RWPE2 (cell line): ENCODE measurements around the gene CLTA.

ENCODE experiments used
- ATAC-seq: fragments of 200-7000 bp; cut with Tn5 transposase; 3 replicates; pipeline ENCODE4 v1.9.1; 2021; ENCODE audit warnings: low read depth
- DNase-seq: peaks from one replicate; pipeline ENCODE4 v3.0.0-alpha.2; 2020; ENCODE audit warnings: low spot score
- H3K27ac ChIP-seq: fragments of 450-650 bp; 2 replicates; pipeline ENCODE4 v1.5.1; 2017; ENCODE audit warnings: mild to moderate bottlenecking; ENCODE audit not compliant: poor library complexity, severe bottlenecking
- H3K27me3 ChIP-seq: fragments of 250-450 bp; sonication (Bioruptor Pico); 2 replicates; pipeline ENCODE4 v1.5.1; 2021; ENCODE audit warnings: mild to moderate bottlenecking, moderate library complexity; ENCODE audit not compliant: insufficient read depth, poor library complexity, severe bottlenecking
- H3K36me3 ChIP-seq: fragments of 250-450 bp; sonication (Bioruptor Pico); 2 replicates; pipeline ENCODE4 v1.5.1; 2020; ENCODE audit warnings: low read depth, mild to moderate bottlenecking, moderate library complexity
- H3K4me1 ChIP-seq: fragments of 250-450 bp; sonication (Bioruptor Pico); 2 replicates; pipeline ENCODE4 v1.5.1; 2021; ENCODE audit warnings: mild to moderate bottlenecking, moderate library complexity; ENCODE audit not compliant: insufficient read depth, poor library complexity, severe bottlenecking
- H3K4me3 ChIP-seq: fragments of 250-450 bp; sonication (Bioruptor Pico); 2 replicates; pipeline ENCODE4 v1.5.1; 2021; ENCODE audit warnings: mild to moderate bottlenecking, moderate library complexity; ENCODE audit not compliant: severe bottlenecking
- H3K9me3 ChIP-seq: fragments of 250-450 bp; sonication (Bioruptor Pico); 2 replicates; pipeline ENCODE4 v1.5.1; 2021; ENCODE audit warnings: mild to moderate bottlenecking, moderate library complexity; ENCODE audit not compliant: severe bottlenecking
- CTCF ChIP-seq: fragments of 450-650 bp; IDR thresholded peaks from one replicate; pipeline ENCODE4 v1.5.1; 2017; ENCODE audit warnings: mild to moderate bottlenecking, moderate library complexity; ENCODE audit not compliant: poor library complexity, severe bottlenecking

CLTA gene

DNA sequence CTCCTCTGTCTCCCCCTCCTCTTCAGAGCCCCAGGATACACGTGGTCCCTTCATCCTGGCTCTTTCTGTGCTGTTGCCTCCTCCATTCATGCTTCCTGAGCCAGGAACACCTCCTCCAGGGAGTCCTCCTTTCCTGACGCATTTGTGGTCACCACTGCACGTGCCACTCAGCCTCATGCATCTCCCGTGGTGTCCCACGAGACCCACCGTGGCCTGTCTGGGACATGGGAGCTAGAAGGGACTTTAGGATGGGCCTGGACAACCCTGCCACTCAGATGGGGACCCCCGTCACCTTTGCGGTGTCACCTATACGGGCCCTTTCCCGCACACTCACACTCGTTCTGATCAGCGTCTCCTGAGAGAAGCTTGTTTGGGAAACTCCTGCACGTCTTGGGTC, 47.5 kb upstream of the CLTA start:
- ATAC-seq: no peak
- TF ChIP-seq CTCF: no peak
- no peaks in the 10 kb centered on the region for H3K27me3 ChIP-seq
- H3K27ac ChIP-seq: no peak overlapping the region
- no peak for DNase-seq
- H3K9me3 ChIP-seq: no peaks in the 10 kb centered on the region
- H3K36me3 ChIP-seq: no peaks in the 10 kb centered on the region
- H3K4me3 ChIP-seq: no peak overlapping the region
- H3K4me1 ChIP-seq: peaks cover under 1% of the 10 kb centered on the region

DNA sequence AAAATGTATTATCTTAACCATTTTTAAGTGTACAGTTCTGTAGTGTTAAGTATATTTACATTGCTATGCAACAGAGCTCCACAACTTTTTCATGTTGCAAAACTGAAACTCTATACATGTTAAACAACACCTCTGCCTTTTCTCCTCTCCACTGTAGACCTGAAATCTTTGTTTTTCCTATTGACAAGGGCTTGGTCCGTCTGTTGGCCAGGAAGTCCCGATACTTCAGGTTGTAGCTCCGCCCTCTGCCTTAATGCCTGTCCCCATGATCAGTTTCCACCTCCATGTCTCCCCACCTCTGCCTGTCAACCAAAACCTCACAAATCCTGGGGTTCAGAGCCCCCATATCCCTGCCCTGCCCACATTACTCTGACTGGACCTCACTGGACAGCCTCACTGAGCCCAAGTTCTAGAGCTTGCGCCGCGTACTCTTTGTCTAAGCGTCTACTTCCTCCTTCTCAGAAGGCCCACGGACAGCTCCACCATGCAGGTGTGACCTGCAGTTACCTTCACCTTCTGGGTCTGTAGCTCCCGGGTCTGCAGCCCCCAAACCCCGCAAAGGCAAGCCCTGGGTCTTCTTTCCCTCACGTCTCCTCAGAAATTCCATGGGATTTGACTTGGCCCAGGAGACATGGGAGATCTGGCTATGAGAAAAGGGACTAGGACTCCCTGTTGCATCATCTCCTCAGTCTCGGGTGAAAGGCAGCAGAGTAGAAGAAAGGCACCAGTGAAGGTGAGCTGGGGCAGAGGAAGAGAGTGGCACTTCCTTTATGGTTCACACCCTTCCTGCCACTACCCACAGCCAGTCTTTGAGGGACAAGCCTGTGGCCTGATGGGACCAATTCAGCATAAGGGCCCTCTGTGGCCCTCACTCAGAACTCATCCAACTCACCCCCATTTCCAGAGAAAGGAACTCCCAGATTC, 46.1 kb upstream of the CLTA start:
- Histone ChIP-seq H3K27ac (no peak overlapping the region), H3K4me3 (no peak overlapping the region), H3K36me3 (no peaks in the 10 kb centered on the region), H3K27me3 (no peaks in the 10 kb centered on the region), H3K4me1 (peaks cover 13% of the 10 kb centered on the region), H3K9me3 (no peaks in the 10 kb centered on the region)
- DNase-seq: no peak
- ATAC-seq: no peak
- TF ChIP-seq CTCF: no peak

GRCh38 chr9:36145970-36146369, 44.8 kb upstream of the CLTA start:
- no peaks in the 10 kb centered on the region for H3K36me3 ChIP-seq
- no peak for TF ChIP-seq CTCF
- DNase-seq (no peak), ATAC-seq (no peak)
- H3K4me1 ChIP-seq: peaks cover 13% of the 10 kb centered on the region
- no peak overlapping the region for H3K4me3 ChIP-seq
- no peak overlapping the region for H3K27ac ChIP-seq
- H3K27me3 ChIP-seq: no peaks in the 10 kb centered on the region
- no peaks in the 10 kb centered on the region for H3K9me3 ChIP-seq

DNA sequence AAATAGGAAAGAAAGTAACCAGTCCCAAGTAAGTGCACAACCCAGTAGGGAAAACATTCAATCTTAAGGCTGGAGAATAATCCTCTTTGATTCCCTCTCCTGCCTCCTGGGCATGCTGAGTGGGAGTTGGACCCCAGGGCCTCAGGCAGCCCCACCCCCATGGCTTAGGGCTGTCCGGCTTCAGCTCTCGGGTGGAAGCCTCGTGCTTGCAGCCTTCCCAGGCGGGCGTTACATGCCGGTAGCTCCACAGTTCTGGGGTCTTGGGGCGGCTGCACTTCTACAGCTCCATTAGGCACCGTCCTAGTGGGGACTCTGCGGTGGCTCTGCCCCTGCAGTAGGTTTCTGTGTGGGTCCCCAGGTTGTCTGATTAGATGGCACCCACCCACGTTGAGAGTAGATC, 44.1 kb upstream of the CLTA start:
- no peak for DNase-seq
- Histone ChIP-seq H3K36me3 (no peaks in the 10 kb centered on the region), H3K4me1 (peaks cover 15% of the 10 kb centered on the region), H3K27ac (no peak overlapping the region), H3K4me3 (no peak overlapping the region), H3K9me3 (no peaks in the 10 kb centered on the region), H3K27me3 (no peaks in the 10 kb centered on the region)
- TF ChIP-seq CTCF: no peak
- ATAC-seq: no peak
